HL-60 (cell line): ENCODE measurements around the gene BRMS1.

Experiments
- DNase-seq, 2 experiments: peaks; one replicate each; pipeline ENCODE4 v3.0.0-alpha.2; 2010 to 2020; ENCODE audit warnings: low read depth in 1 of 2, low spot score in 1 of 2
- H3K27ac ChIP-seq: fragments of 250-450 bp; sonication (Bioruptor Pico); replicated peaks from 2 replicates; pipeline ENCODE4 v1.5.1; 2020; ENCODE audit warnings: mild to moderate bottlenecking, moderate library complexity
- H3K27me3 ChIP-seq: fragments of 250-450 bp; sonication (Bioruptor Pico); 2 replicates; pipeline ENCODE4 v1.5.1; 2021; ENCODE audit warnings: mild to moderate bottlenecking, moderate library complexity; ENCODE audit not compliant: insufficient read depth, poor library complexity, severe bottlenecking
- H3K4me3 ChIP-seq: replicated peaks from 2 replicates; pipeline ENCODE4 v1.5.1; 2011; ENCODE audit warnings: mild to moderate bottlenecking, control low read depth, low read length; ENCODE audit not compliant: insufficient read depth
- CTCF ChIP-seq: IDR thresholded peaks from one replicate; pipeline ENCODE4 v1.5.1; 2011; ENCODE audit warnings: low read length, control low read depth, inconsistent platforms; ENCODE audit not compliant: insufficient read depth
- GABPA ChIP-seq: IDR thresholded peaks from 2 replicates; pipeline ENCODE4 v1.6.1; 2012; ENCODE audit warnings: low read depth
- POLR2AphosphoS5 ChIP-seq: IDR thresholded peaks from 2 replicates; pipeline ENCODE4 v1.6.1; 2012; ENCODE audit warnings: low read depth
- SPI1 ChIP-seq: IDR thresholded peaks from 2 replicates; pipeline ENCODE4 v1.6.1; 2012; ENCODE audit warnings: low read depth, mild to moderate bottlenecking, borderline replicate concordance
- TF ChIP-seq, protein P1 (sequence below): IDR thresholded peaks from 2 replicates; pipeline ENCODE4 v1.6.1; 2012; ENCODE audit warnings: low read depth; ENCODE audit not compliant: insufficient replicate concordance

The BRMS1 gene

DNA sequence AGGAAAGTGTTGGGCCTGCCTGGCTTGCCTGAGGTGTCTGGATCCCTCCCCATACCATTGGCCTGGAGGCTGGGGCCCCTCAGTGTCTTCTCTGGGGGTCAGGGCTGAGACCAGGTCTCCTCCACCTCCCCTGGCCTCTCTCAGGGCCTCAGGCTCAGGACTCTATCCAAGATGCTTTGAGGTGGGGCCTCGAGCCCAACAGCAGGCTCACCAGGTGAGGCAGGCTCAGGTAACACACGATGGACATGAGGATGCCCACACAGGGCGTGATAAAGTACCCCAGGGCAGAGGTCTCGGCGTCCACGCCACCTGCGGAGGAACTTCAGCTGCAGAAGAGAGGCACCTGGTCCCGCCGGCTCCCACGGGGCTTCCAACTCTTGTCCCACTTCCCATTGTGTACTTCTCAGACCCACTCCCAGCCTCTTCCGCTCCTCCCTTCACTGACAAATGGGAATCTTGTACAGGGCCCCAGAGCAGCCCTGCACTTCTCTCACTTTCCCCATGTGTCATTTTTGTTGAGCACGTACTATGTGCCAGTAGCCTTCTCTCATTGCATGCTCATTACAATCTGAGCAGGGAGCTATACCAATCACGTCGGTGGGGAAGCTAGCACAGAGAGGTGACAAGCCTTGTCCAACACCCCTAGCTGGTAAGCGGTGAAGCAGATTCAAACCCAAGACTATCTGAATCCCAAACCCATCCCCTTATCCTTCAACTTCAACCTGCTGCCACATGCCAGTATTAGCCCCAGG lies 22.8 kb upstream of the BRMS1 start:
- TF ChIP-seq POLR2AphosphoS5 (no peak), SPI1 (no peak), GABPA (no peak), CTCF (no peak)
- TF ChIP-seq, protein P1, sequence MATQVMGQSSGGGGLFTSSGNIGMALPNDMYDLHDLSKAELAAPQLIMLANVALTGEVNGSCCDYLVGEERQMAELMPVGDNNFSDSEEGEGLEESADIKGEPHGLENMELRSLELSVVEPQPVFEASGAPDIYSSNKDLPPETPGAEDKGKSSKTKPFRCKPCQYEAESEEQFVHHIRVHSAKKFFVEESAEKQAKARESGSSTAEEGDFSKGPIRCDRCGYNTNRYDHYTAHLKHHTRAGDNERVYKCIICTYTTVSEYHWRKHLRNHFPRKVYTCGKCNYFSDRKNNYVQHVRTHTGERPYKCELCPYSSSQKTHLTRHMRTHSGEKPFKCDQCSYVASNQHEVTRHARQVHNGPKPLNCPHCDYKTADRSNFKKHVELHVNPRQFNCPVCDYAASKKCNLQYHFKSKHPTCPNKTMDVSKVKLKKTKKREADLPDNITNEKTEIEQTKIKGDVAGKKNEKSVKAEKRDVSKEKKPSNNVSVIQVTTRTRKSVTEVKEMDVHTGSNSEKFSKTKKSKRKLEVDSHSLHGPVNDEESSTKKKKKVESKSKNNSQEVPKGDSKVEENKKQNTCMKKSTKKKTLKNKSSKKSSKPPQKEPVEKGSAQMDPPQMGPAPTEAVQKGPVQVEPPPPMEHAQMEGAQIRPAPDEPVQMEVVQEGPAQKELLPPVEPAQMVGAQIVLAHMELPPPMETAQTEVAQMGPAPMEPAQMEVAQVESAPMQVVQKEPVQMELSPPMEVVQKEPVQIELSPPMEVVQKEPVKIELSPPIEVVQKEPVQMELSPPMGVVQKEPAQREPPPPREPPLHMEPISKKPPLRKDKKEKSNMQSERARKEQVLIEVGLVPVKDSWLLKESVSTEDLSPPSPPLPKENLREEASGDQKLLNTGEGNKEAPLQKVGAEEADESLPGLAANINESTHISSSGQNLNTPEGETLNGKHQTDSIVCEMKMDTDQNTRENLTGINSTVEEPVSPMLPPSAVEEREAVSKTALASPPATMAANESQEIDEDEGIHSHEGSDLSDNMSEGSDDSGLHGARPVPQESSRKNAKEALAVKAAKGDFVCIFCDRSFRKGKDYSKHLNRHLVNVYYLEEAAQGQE: no peak

GRCh38 chr11:66366844-66367477 lies 22.1 kb upstream of the BRMS1 start:
- Histone ChIP-seq H3K27me3 (no peaks in the 10 kb centered on the region), H3K4me3 (no peak overlapping the region), H3K27ac (no peak overlapping the region)
- DNase-seq: no peak
- TF ChIP-seq POLR2AphosphoS5: no peak
- TF ChIP-seq SPI1: no peak
- no peak for TF ChIP-seq CTCF
- TF ChIP-seq, protein P1: no peak
- TF ChIP-seq GABPA: no peak

More for the DNA sequence above, 22.8 kb upstream of the BRMS1 start:
- Histone ChIP-seq H3K27me3 (no peaks in the 10 kb centered on the region), H3K27ac (no peak overlapping the region), H3K4me3 (no peak overlapping the region)
- no peak for DNase-seq

DNA sequence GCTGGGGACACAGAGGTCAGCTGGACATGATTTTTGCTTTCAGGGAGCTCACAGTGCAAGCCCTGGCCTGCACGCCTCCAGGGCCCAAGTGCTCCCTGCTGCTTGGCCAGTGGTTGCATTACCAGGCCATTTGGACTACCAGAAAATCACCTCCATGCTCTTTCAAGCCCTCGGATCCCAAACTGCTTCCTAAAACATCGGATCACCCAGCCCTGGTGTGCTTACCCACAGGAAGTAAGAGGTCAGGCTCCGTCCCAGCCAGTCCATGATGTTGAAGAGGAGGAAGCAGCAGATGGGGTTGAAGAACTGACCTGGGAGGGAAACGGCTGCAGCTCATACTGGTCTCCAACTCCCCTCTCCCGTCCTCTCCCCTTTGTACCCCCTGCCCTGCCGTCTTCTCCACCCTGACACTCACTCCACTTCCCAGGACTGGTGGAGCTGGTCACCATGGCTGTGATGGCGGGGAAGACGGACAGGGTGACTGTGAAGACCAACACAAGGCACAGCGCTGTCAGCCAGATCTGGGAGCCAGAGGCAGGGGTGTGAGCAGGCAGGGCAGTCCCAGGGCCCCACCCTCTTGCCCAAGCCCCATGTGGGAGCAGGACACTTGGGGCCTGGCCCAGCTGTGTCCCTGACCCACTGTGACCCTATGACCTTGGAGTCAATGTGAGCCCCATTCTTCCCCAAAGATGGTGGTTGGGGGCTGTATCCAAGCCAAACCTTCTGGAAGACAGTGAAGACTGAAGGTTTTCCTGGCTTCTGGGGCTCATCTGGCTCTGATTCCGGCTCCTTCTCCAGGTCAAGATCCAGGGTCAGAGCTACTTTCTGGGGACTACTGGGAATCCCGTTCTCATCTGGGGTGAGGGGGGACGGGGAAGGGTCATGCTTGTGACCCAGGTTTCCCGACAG lies 21.1 kb upstream of the BRMS1 start:
- H3K27ac ChIP-seq: no peak overlapping the region
- TF ChIP-seq CTCF: no peak
- TF ChIP-seq POLR2AphosphoS5: peak; percentile 82

More for the DNA sequence above, 21.1 kb upstream of the BRMS1 start:
- Histone ChIP-seq H3K4me3 (no peak overlapping the region), H3K27me3 (no peaks in the 10 kb centered on the region)
- no peak for DNase-seq
